ENCODE measurements around the gene CYP2C19. TPM values are rescaled to one million over a fixed set of nuclear protein-coding genes. Genes with fewer than 3 reads are reported as not detected.

The CYP2C19 gene
- 0.09 to 0.14 TPM in 2 of 3 replicates, not detected in the other for total RNA-seq (2021)
- Bru-seq, nascent RNA, result not detected
- long read RNA-seq, experiment 1, result 0 reads
- long read RNA-seq, experiment 2, result 0 reads
- long read RNA-seq, experiment 3, result 0 reads

GRCh38 chr10:94762393-94762792, at the start of gene CYP2C19:
CYP2C19 (plus strand) TSS chr10:94762681; CDS start chr10:94762706, 25 bp downstream.
- Mint-ChIP-seq H3K4me1 (peaks cover 9% of the 10 kb centered on the region; the same call in 1 of the 2 replicates), H3K4me3 (no peak within 1 kb of the TSS), H3K27me3 (ENCODE audit: low read depth) (no peaks in the 10 kb centered on the region), H3K9me3 (peaks cover 22% of the 10 kb centered on the region), H3K27ac (no peak within 1 kb of the TSS), H3K36me3 (no peaks in the 10 kb centered on the region)
- POLR2A ChIA-PET, result no interaction called here
- TF ChIP-seq TEAD1 (CRISPR knock-in tag; IDR thresholded peaks at IDR 0.05) (no peak), IRF2 (CRISPR knock-in tag; IDR thresholded peaks at IDR 0.05; ENCODE audit: borderline replicate concordance, low read depth) (no peak), FOXP1 (CRISPR knock-in tag; IDR thresholded peaks at IDR 0.05; ENCODE audit: borderline replicate concordance) (no peak), SP1 (CRISPR knock-in tag; conservative IDR thresholded peaks at IDR 0.05) (no peak)
- no peak for ATAC-seq
- no peak for DNase-seq (ENCODE audit: low spot score)
- CTCF ChIA-PET, result no interaction called here

- H3K4me1 Mint-ChIP-seq, result no peaks in the 10 kb centered on the region
- no peak for ATAC-seq
- no peaks in the 10 kb centered on the region for H3K9me3 Mint-ChIP-seq
- no peak overlapping the region for H3K4me3 Mint-ChIP-seq
- ChIA-PET POLR2A (no interaction called here), CTCF (no interaction called here)
- no peaks in the 10 kb centered on the region for H3K36me3 Mint-ChIP-seq
- H3K27ac Mint-ChIP-seq, result no peak overlapping the region
- no peaks in the 10 kb centered on the region; the same call in 1 of the 2 replicates for H3K27me3 Mint-ChIP-seq (ENCODE audit: low read depth)
- DNase-seq (ENCODE audit: low spot score), result no peak
- TF ChIP-seq PRDM15 (CRISPR knock-in tag; IDR thresholded peaks at IDR 0.05), result no peak
- TF ChIP-seq JAZF1 (CRISPR knock-in tag; IDR thresholded peaks at IDR 0.05), result no peak
Observed at GRCh38 chr10:94725871-94726270, 36.6 kb upstream of the CYP2C19 start.

- no peaks in the 10 kb centered on the region for H3K36me3 Mint-ChIP-seq
- no peak for TF ChIP-seq ZNF425 (CRISPR knock-in tag; conservative IDR thresholded peaks at IDR 0.05)
- H3K27me3 Mint-ChIP-seq (ENCODE audit: low read depth), result no peaks in the 10 kb centered on the region; the same call in 1 of the 2 replicates
- H3K27ac Mint-ChIP-seq, result no peak overlapping the region
- peaks cover 21% of the 10 kb centered on the region for H3K9me3 Mint-ChIP-seq
- CTCF ChIA-PET, result no interaction called here
- DNase-seq (ENCODE audit: low spot score), result no peak
- POLR2A ChIA-PET, result no interaction called here
- no peak overlapping the region for H3K4me3 Mint-ChIP-seq
- no peak for ATAC-seq
- H3K4me1 Mint-ChIP-seq, result no peaks in the 10 kb centered on the region
Observed at GRCh38 chr10:94735197-94735596, 27.3 kb upstream of the CYP2C19 start.

- H3K4me1 Mint-ChIP-seq, result no peaks in the 10 kb centered on the region
- no peak for ATAC-seq
- CTCF ChIA-PET, result no interaction called here
- TF ChIP-seq CREB1 (CRISPR knock-in tag; IDR thresholded peaks at IDR 0.05) (no peak), FOXK1 (CRISPR knock-in tag; IDR thresholded peaks at IDR 0.05) (no peak), NFE2L1 (CRISPR knock-in tag; IDR thresholded peaks at IDR 0.05) (no peak), FOXP4 (CRISPR knock-in tag; IDR thresholded peaks at IDR 0.05) (no peak), NR3C1 (CRISPR knock-in tag; conservative IDR thresholded peaks at IDR 0.05; ENCODE audit: low read depth) (no peak), ZNF423 (CRISPR knock-in tag; IDR thresholded peaks at IDR 0.05) (no peak), MYBL2 (CRISPR knock-in tag; IDR thresholded peaks at IDR 0.05) (no peak), ZNF512 (CRISPR knock-in tag; IDR thresholded peaks at IDR 0.05; ENCODE audit: borderline replicate concordance) (no peak), AR (CRISPR knock-in tag; IDR thresholded peaks at IDR 0.05) (no peak), OVOL2 (CRISPR knock-in tag; IDR thresholded peaks at IDR 0.05; ENCODE audit: borderline replicate concordance) (no peak), TP53 (CRISPR knock-in tag; IDR thresholded peaks at IDR 0.05) (no peak)
Observed at GRCh38 chr10:94738588-94738987, 23.9 kb upstream of the CYP2C19 start.

More at GRCh38 chr10:94738588-94738987, 23.9 kb upstream of the CYP2C19 start:
- Mint-ChIP-seq H3K9me3 (peaks cover 49% of the 10 kb centered on the region), H3K4me3 (no peak overlapping the region), H3K27me3 (ENCODE audit: low read depth) (peaks cover 3% of the 10 kb centered on the region), H3K36me3 (peaks cover 11% of the 10 kb centered on the region), H3K27ac (no peak overlapping the region)
- no peak for DNase-seq (ENCODE audit: low spot score)
- POLR2A ChIA-PET, result no interaction called here
